HepG2 (cell line): ENCODE data around the gene LOXL3. TPM values are rescaled to one million over a fixed set of nuclear protein-coding genes. Genes with fewer than 3 reads are reported as not detected.

ENCODE experiments used
- ATAC-seq: fragments of 200-7000 bp; cut with Tn5 transposase; 3 replicates; pipeline ENCODE4 v1.9.1; 2020; ENCODE audit warnings: mild to moderate bottlenecking, moderate library complexity
- BruUV-seq: library from RNA; stranded (reverse); fragments of 400-500 nt; replicated peaks from 2 replicates; lab custom pipeline; 2021; lab: Mats Ljungman, UMichigan
- CTCF ChIA-PET: fragments of 300-600 bp; formaldehyde crosslinking; extraction: SDS; loops from one replicate; lab custom pipeline; 2021; ENCODE audit warnings: low total read pairs, inconsistent platforms, low intra/inter-chr PET ratio; lab: Yijun Ruan, JAX
- POLR2A ChIA-PET: fragments of 350-600 bp; sonication (Branson Sonifier 250); formaldehyde crosslinking; loops from one replicate; lab custom pipeline; 2020; ENCODE audit warnings: antibody characterized with exemption, inconsistent platforms; lab: Yijun Ruan, JAX
- DNase-seq: peaks from one replicate; pipeline ENCODE4 v3.0.0-alpha.2; 2015; ENCODE audit warnings: low spot score
- FAIRE-seq: peaks from 3 replicates; lab custom pipeline; 2011; peaks lifted over from hg19 to GRCh38; lab: Jason Lieb, UNC
- H2AFZ ChIP-seq: one replicate; pipeline ENCODE4 v1.6.1; 2011; ENCODE audit warnings: low read length, inconsistent platforms
- H3K27ac ChIP-seq: fragments of 300-600 bp; 3 replicates; pipeline ENCODE4 v1.8.0; 2011; ENCODE audit warnings: mixed run types, mild to moderate bottlenecking, mixed read lengths, low read length, inconsistent platforms; ENCODE audit not compliant: insufficient read depth; ENCODE audit errors: extremely low read length
- H3K27me3 ChIP-seq, 2 experiments: fragments of 200-600 bp in 1 of 2; 2 replicates in 1 of 2; 3 replicates in 1 of 2; pipeline versions ENCODE4 v1.6.0 to v1.8.0; 2011; ENCODE audit warnings: low read length in 2 of 2, mild to moderate bottlenecking in 2 of 2, moderate library complexity in 2 of 2, inconsistent platforms in 1 of 2; ENCODE audit not compliant: insufficient read depth in 2 of 2, control insufficient read depth in 1 of 2
- H3K36me3 ChIP-seq, 2 experiments: fragments of 200-600 bp in 1 of 2; replicated peaks in 1 of 2; 2 replicates in 1 of 2; 3 replicates in 1 of 2; pipeline versions ENCODE4 v1.5.1 to v1.8.0; 2011; ENCODE audit warnings: low read length in 2 of 2, inconsistent platforms in 1 of 2; ENCODE audit not compliant: insufficient read depth in 2 of 2, control insufficient read depth in 1 of 2
- H3K4me1 ChIP-seq: 2 replicates; pipeline ENCODE4 v1.5.1; 2012; ENCODE audit warnings: low read length, inconsistent platforms; ENCODE audit not compliant: insufficient read depth
- H3K4me2 ChIP-seq: 2 replicates; pipeline ENCODE4 v1.6.0; 2011; ENCODE audit warnings: low read depth, low read length, inconsistent platforms
- H3K4me3 ChIP-seq, 3 experiments: fragments of 200-600 bp in 1 of 3; sonication (generic), shearing (Covaris generic) in 1 of 3; replicated peaks in 1 of 3; 2 replicates each; pipeline ENCODE4 v1.5.1; 2011 to 2016; ENCODE audit warnings: low read length in 3 of 3, inconsistent platforms in 2 of 3, low read depth in 2 of 3, mild to moderate bottlenecking in 2 of 3, control low read depth in 1 of 3, mixed read lengths in 1 of 3; ENCODE audit not compliant: insufficient read depth in 1 of 3
- H3K79me2 ChIP-seq: one replicate; pipeline ENCODE4 v1.6.1; 2011; ENCODE audit warnings: low read length, inconsistent platforms; ENCODE audit not compliant: insufficient read depth
- H3K9ac ChIP-seq: 2 replicates; pipeline ENCODE4 v1.6.0; 2011; ENCODE audit warnings: mild to moderate bottlenecking, low read depth, low read length, inconsistent platforms; ENCODE audit not compliant: insufficient read depth
- H3K9me3 ChIP-seq: 2 replicates; pipeline ENCODE4 v1.5.1; 2012; ENCODE audit warnings: mild to moderate bottlenecking, low read length
- H4K20me1 ChIP-seq: 2 replicates; pipeline ENCODE4 v1.6.0; 2011; ENCODE audit warnings: inconsistent platforms, mild to moderate bottlenecking, low read length, moderate library complexity; ENCODE audit not compliant: insufficient read depth
- ATF6 ChIP-seq: sonication (generic); formaldehyde crosslinking; conservative IDR thresholded peaks from 2 replicates; pipeline ENCODE4 v1.4.0; 2020; ENCODE audit warnings: missing genetic modification reagents
- FOSL2 ChIP-seq: sonication (generic); formaldehyde crosslinking; IDR thresholded peaks from 2 replicates; pipeline ENCODE4 v1.4.0; 2020; ENCODE audit warnings: missing genetic modification reagents
- HNRNPK ChIP-seq: fragments of 200-400 bp; formaldehyde crosslinking; IDR thresholded peaks from 2 replicates; pipeline ENCODE4 v1.6.1; 2018; ENCODE audit warnings: low read length, low read depth, moderate library complexity, mild to moderate bottlenecking; ENCODE audit not compliant: poor library complexity, severe bottlenecking
- HOXD1 ChIP-seq: sonication (generic); formaldehyde crosslinking; IDR thresholded peaks from 2 replicates; pipeline ENCODE4 v1.5.0; 2020; ENCODE audit warnings: missing genetic modification reagents
- MXI1 ChIP-seq: IDR thresholded peaks from 3 replicates; pipeline ENCODE4 v1.6.1; 2012; ENCODE audit warnings: low read depth, low read length, inconsistent platforms, borderline replicate concordance
- NFE2L2 ChIP-seq: fragments of 150-350 bp; IDR thresholded peaks from 2 replicates; pipeline ENCODE4 v1.6.1; 2014; ENCODE audit warnings: low read length
- RNF2 ChIP-seq: fragments of 450-650 bp; conservative IDR thresholded peaks from 2 replicates; pipeline ENCODE4 v1.6.1; 2016; ENCODE audit warnings: low read depth
- U2AF2 ChIP-seq: fragments of 200-400 bp; formaldehyde crosslinking; IDR thresholded peaks from 2 replicates; pipeline ENCODE4 v1.6.1; 2017; ENCODE audit warnings: low read depth, mild to moderate bottlenecking, low read length
- WIZ ChIP-seq: sonication (generic); formaldehyde crosslinking; IDR thresholded peaks from 2 replicates; pipeline ENCODE4 v1.5.1; 2020; ENCODE audit warnings: mild to moderate bottlenecking, missing genetic modification reagents
- ZFP41 ChIP-seq: sonication (generic); formaldehyde crosslinking; IDR thresholded peaks from 2 replicates; pipeline ENCODE4 v1.4.0; 2020; ENCODE audit warnings: mild to moderate bottlenecking, missing genetic modification reagents, borderline replicate concordance
- ZNF10 ChIP-seq: sonication (generic); formaldehyde crosslinking; IDR thresholded peaks from 2 replicates; pipeline ENCODE4 v1.4.0; 2020; ENCODE audit warnings: mild to moderate bottlenecking, low read depth, missing genetic modification reagents, borderline replicate concordance
- ZNF136 ChIP-seq: sonication (generic); formaldehyde crosslinking; IDR thresholded peaks from 2 replicates; pipeline ENCODE4 v1.8.1; 2022; ENCODE audit warnings: low read depth, mild to moderate bottlenecking, moderate library complexity, missing genetic modification reagents
- ZNF281 ChIP-seq: sonication (generic); formaldehyde crosslinking; IDR thresholded peaks from 2 replicates; pipeline ENCODE4 v1.4.0; 2020; ENCODE audit warnings: missing genetic modification reagents, borderline replicate concordance
- ZNF34 ChIP-seq: sonication (generic); formaldehyde crosslinking; IDR thresholded peaks from 2 replicates; pipeline ENCODE4 v1.4.0; 2020; ENCODE audit warnings: mild to moderate bottlenecking, missing genetic modification reagents, borderline replicate concordance
- ZNF446 ChIP-seq: sonication (generic); formaldehyde crosslinking; IDR thresholded peaks from 2 replicates; pipeline ENCODE4 v1.5.0; 2020; ENCODE audit warnings: mild to moderate bottlenecking, missing genetic modification reagents
- ZNF546 ChIP-seq: sonication (generic); formaldehyde crosslinking; conservative IDR thresholded peaks from 2 replicates; pipeline ENCODE4 v1.8.1; 2023; ENCODE audit warnings: mild to moderate bottlenecking, missing genetic modification reagents
- ZNF569 ChIP-seq: sonication (generic); formaldehyde crosslinking; IDR thresholded peaks from 2 replicates; pipeline ENCODE4 v1.5.0; 2020; ENCODE audit warnings: mild to moderate bottlenecking, missing genetic modification reagents, moderate library complexity, borderline replicate concordance
- ZNF737 ChIP-seq: sonication (generic); formaldehyde crosslinking; IDR thresholded peaks from 2 replicates; pipeline ENCODE4 v1.5.0; 2020; ENCODE audit warnings: missing genetic modification reagents, mild to moderate bottlenecking, borderline replicate concordance
- WGBS: methylation state at CpG from one replicate; pipeline ENCODE4 v1.1.6; 2017; ENCODE audit warnings: low lambda C conversion rate; 5-methylcytosine and 5-hydroxymethylcytosine counted together
- in situ Hi-C: cut with HindIII; loops from 2 replicates; pipeline ENCODE4 v1.10.0; 2017; ENCODE audit warnings: low pct_unique_long_range_greater_than_20kb; ENCODE audit not compliant: extremely low pct_ligation_motif_present
- intact Hi-C: fragments of 100-400 bp; cut with micrococcal nuclease; formaldehyde crosslinking; loops from one replicate; pipeline ENCODE4 v1.10.0; 2022; ENCODE audit not compliant: unreplicated experiment
- polyA plus RNA-seq, 8 experiments: library from polyadenylated mRNA; depleted of rRNA in 3 of 8; stranded (reverse) in 7 of 8; unstranded in 1 of 8; fragments of >200 nt; fragmentation: Illumina TruSeq in 4 of 8; extraction: Trizol in 4 of 8; gene quantifications; 2 replicates each; pipeline versions ENCODE4 v1.2.1 to v1.2.3, GENCODE V29; 2011 to 2016; ENCODE audit warnings: low read depth in 4 of 8, missing spikeins in 1 of 8, mixed read lengths in 1 of 8; ENCODE audit not compliant: insufficient read depth in 1 of 8
- total RNA-seq, 5 experiments: library from RNA; depleted of rRNA; stranded (reverse); fragments of >200 nt; fragmentation: Illumina TruSeq; extraction: Trizol; gene quantifications; 2 replicates each; pipeline ENCODE4 v1.2.3, GENCODE V29; 2016; ENCODE audit warnings: low read depth in 1 of 5

The LOXL3 gene
- total and polyA plus RNA-seq, 2 of the 13 experiments (the other 11 are each of a cell fraction or from before 2014, with no cell fraction given): 0.55 to 6.5 TPM

- in situ Hi-C loops: no loop called here
- no peak within 1 kb of the TSS for H2AFZ ChIP-seq
- TF ChIP-seq ZNF281 (no peak; the same call in 1 of the 2 replicates), ZNF546 (CRISPR knock-in tag) (peak; percentile 69; the same call in 1 of the 2 replicates), ZNF446 (CRISPR knock-in tag) (no peak), WIZ (CRISPR knock-in tag) (no peak), ZNF34 (CRISPR knock-in tag) (no peak), ZNF136 (CRISPR knock-in tag) (peak; percentile 93), ZNF10 (CRISPR knock-in tag) (no peak), HNRNPK (peak; percentile 41), MXI1 (peak; percentile 93; the same call in 2 of the 3 replicates), ATF6 (no peak; the same call in 1 of the 2 replicates), HOXD1 (CRISPR knock-in tag) (no peak; the same call in 1 of the 2 replicates), ZNF737 (CRISPR knock-in tag) (0 out of 2 replicates have a peak, but pooled peaks have one; percentile 42), ZFP41 (CRISPR knock-in tag) (no peak), NFE2L2 (no peak), ZNF569 (CRISPR knock-in tag) (0 out of 2 replicates have a peak, but pooled peaks have one; percentile 14), FOSL2 (CRISPR knock-in tag) (no peak; the same call in 1 of the 2 replicates), RNF2 (no peak; the same call in 1 of the 2 replicates), U2AF2 (no peak)
These were observed 24.1 kb downstream of the LOXL3 start, which contains the start of the genes AUP1 and HTRA2 for GRCh38 chr2:74529357-74530238. AUP1 (minus strand) TSS chr2:74529706; CDS start chr2:74529629, 77 bp downstream. HTRA2 (plus strand) TSS chr2:74529933; CDS start chr2:74530007, 74 bp downstream.

More at GRCh38 chr2:74529357-74530238, 24.1 kb downstream of the LOXL3 start, which contains the start of the genes AUP1 and HTRA2:
- ATAC-seq (peak; percentile 90), FAIRE-seq (peak; percentile 83), DNase-seq (peak; percentile 98)
- no TSS peak for BruUV-seq
- Histone ChIP-seq H3K4me3 (peak within 1 kb of the TSS; percentile 84 to 100 (median 100)), H3K4me2 (peak within 1 kb of the TSS; percentile 94), H3K9ac (peak within 1 kb of the TSS; percentile 99), H3K36me3 (peaks cover 19 to 33% of the 10 kb centered on the region in 2 experiments), H3K27ac (peak within 1 kb of the TSS; percentile 95), H3K27me3 (no peaks in the 10 kb centered on the region; a peak in 1 of 5 replicates), H3K4me1 (peaks cover 55% of the 10 kb centered on the region), H3K9me3 (no peaks in the 10 kb centered on the region), H4K20me1 (no peaks in the 10 kb centered on the region), H3K79me2 (peaks cover 43% of the 10 kb centered on the region)
- ChIA-PET POLR2A (interaction anchor here (0.6 to 5.9 kb wide), 27 partner anchors 9 to 351 kb away, joined by 3 to 93 read pairs (median 5); partner anchors contain the start of genes CCDC142, INO80B, LBX2 and LOXL3), CTCF (interaction anchor here (1.5 to 1.9 kb wide), 2 partner anchors 23 to 46 kb away, joined by 3 to 5 read pairs; partner anchors contain the start of genes CCDC142, PCGF1 and TTC31)
- intact Hi-C loops: loop anchor here (1.0 to 2.0 kb wide), 5 partner anchors 22 to 71 kb away; partner anchors contain the start of genes MRPL53, PCGF1, TTC31 and WBP1
- WGBS: 2% methylated on average over 34 of the region's 87 CpGs
